Lung (tissue), 12 donors: ENCODE data around the gene MR1. TPM values are rescaled to one million over a fixed set of nuclear protein-coding genes. Genes with fewer than 3 reads are reported as not detected.
A peak's percentile ranks its signal among the peaks of the same experiment; 100 is the strongest.
"Not testable (repeated sequence)": the region's sequence is repeated elsewhere in the genome, so short reads cannot be mapped to it uniquely, and the experiment has no call there.

Experiments
- ATAC-seq: fragments of 200-7000 bp; cut with Tn5 transposase; one replicate; pipeline ENCODE4 v1.9.1; 2020; ENCODE audit warnings: moderate number of reproducible peaks; ENCODE audit not compliant: insufficient read depth, low FRiP score
- DNase-seq, 3 donors: peaks; one replicate each; pipeline ENCODE4 v3.0.0-alpha.2; 2013 to 2017
- H3K27ac ChIP-seq, 2 donors: one replicate each; pipeline ENCODE4 v1.5.1; 2013; ENCODE audit warnings: mild to moderate bottlenecking in 2 of 2, moderate library complexity in 2 of 2, control low read depth in 1 of 2, inconsistent platforms in 1 of 2, low read depth in 1 of 2, low read length in 1 of 2
- H3K27me3 ChIP-seq, 3 donors: one replicate each; pipeline ENCODE4 v1.5.1; 2013; ENCODE audit warnings: low read length in 2 of 3; ENCODE audit not compliant: control insufficient read depth in 3 of 3, insufficient read depth in 3 of 3
- H3K36me3 ChIP-seq, 4 donors: one replicate each; pipeline ENCODE4 v1.5.1; 2013; ENCODE audit warnings: low read length in 4 of 4, mild to moderate bottlenecking in 1 of 4, moderate library complexity in 1 of 4; ENCODE audit not compliant: control insufficient read depth in 4 of 4, insufficient read depth in 4 of 4
- H3K4me1 ChIP-seq, 5 donors: one replicate each; pipeline ENCODE4 v1.5.1; 2013; ENCODE audit warnings: low read length in 5 of 5, mild to moderate bottlenecking in 2 of 5, moderate library complexity in 1 of 5; ENCODE audit not compliant: control insufficient read depth in 5 of 5, insufficient read depth in 5 of 5
- H3K4me3 ChIP-seq: one replicate; pipeline ENCODE4 v1.5.1; 2013; ENCODE audit warnings: mild to moderate bottlenecking, control low read depth, moderate library complexity
- H3K9ac ChIP-seq, 2 donors: one replicate each; pipeline ENCODE4 v1.5.1; 2013; ENCODE audit warnings: low read length in 2 of 2, control low read depth in 1 of 2; ENCODE audit not compliant: insufficient read depth in 1 of 2
- H3K9me3 ChIP-seq, 4 donors: one replicate each; pipeline ENCODE4 v1.5.1; 2013; ENCODE audit warnings: low read length in 3 of 4, mild to moderate bottlenecking in 1 of 4, moderate library complexity in 1 of 4; ENCODE audit not compliant: control insufficient read depth in 4 of 4, insufficient read depth in 3 of 4
- CTCF ChIP-seq: IDR thresholded peaks from 2 replicates; pipeline ENCODE4 v1.5.1; 2012; ENCODE audit warnings: mild to moderate bottlenecking; ENCODE audit errors: control extremely low read depth, extremely low read depth
- WGBS, 2 donors: extraction: QIAGEN DNeasy Blood & Tissue Kit; methylation state at CpG; one replicate each; pipeline ENCODE4 v1.1.7; 2013; 5-methylcytosine and 5-hydroxymethylcytosine counted together
- polyA plus RNA-seq, 2 donors: library from polyadenylated mRNA; stranded (reverse); fragments of 200-250 nt; gene quantifications; one replicate each; pipeline ENCODE4 v1.2.1, GENCODE V29; 2013
- total RNA-seq, 2 donors: library from RNA; depleted of rRNA in 1 of 2; stranded (reverse); fragments of >200 nt in 1 of 2; gene quantifications; one replicate each; pipeline ENCODE4 v1.2.1, GENCODE V29; 2014 to 2021
- donor health status: control.
- donor health status: control.
- donor health status: Bipolar disorder and iron deficiency.
- donor health status: healthy.
- donor health status: DM: yes; HTN: yes; CAD: no.

Gene MR1
- total and polyA plus RNA-seq, 4 donors = 8.1 to 31.0 (median 23.9) TPM

GRCh38 chr1:181060066-181060465 lies 26.3 kb downstream of the MR1 start:
- 97 to 100% methylated on average over 1 of the region's 1 CpG for WGBS, 2 donors
- no peak for DNase-seq
- ATAC-seq = no peak

GRCh38 chr1:181060947-181061346 lies 27.2 kb downstream of the MR1 start:
- H3K27ac ChIP-seq, H3K4me1 ChIP-seq, H3K9me3 ChIP-seq, H3K27me3 ChIP-seq, DNase-seq, H3K36me3 ChIP-seq, H3K9ac ChIP-seq, ATAC-seq, H3K4me3 ChIP-seq: not testable (repeated sequence)
- 88 to 99% methylated on average over 2 to 4 of the region's 4 CpGs for WGBS, 2 donors

More at GRCh38 chr1:181060066-181060465, 26.3 kb downstream of the MR1 start:
- no peak overlapping the region for H3K27ac ChIP-seq
- peaks cover 0 to 3% (median 1%) of the 10 kb centered on the region in 4 donors for H3K9me3 ChIP-seq
- H3K4me1 ChIP-seq = peaks cover 0 to 2% (median 0%) of the 10 kb centered on the region in 5 donors
- no peak overlapping the region for H3K9ac ChIP-seq
- H3K36me3 ChIP-seq = no peaks in the 10 kb centered on the region
- TF ChIP-seq CTCF = no peak
- no peak overlapping the region for H3K4me3 ChIP-seq
- no peaks in the 10 kb centered on the region for H3K27me3 ChIP-seq

- no peak for TF ChIP-seq CTCF
- Histone ChIP-seq H3K36me3 (no peaks in the 10 kb centered on the region), H3K4me3 (no peak overlapping the region), H3K27ac (no peak overlapping the region), H3K9me3 (peaks cover 0 to 3% (median 1%) of the 10 kb centered on the region in 4 donors), H3K27me3 (no peaks in the 10 kb centered on the region), H3K9ac (no peak overlapping the region), H3K4me1 (no peaks in the 10 kb centered on the region)
- DNase-seq (no peak), ATAC-seq (no peak)
- WGBS, 2 donors = 46 to 58% methylated on average over 2 of the region's 2 CpGs
Measured at GRCh38 chr1:181061487-181061886, 27.7 kb downstream of the MR1 start.

GRCh38 chr1:181061891-181062835 lies 28.4 kb downstream of the MR1 start:
- Histone ChIP-seq H3K27me3 (no peaks in the 10 kb centered on the region), H3K9me3 (peaks cover 0 to 3% (median 1%) of the 10 kb centered on the region in 4 donors), H3K9ac (no peak overlapping the region), H3K4me3 (no peak overlapping the region), H3K4me1 (no peaks in the 10 kb centered on the region), H3K36me3 (no peaks in the 10 kb centered on the region), H3K27ac (peak overlapping the region in 1 of 2 donors; percentile 71)
- WGBS, 2 donors = 40 to 63% methylated on average over 15 of the region's 15 CpGs
- TF ChIP-seq CTCF = no peak
- no peak for DNase-seq
- ATAC-seq = peak; percentile 62
